ENCODE data around the gene PCSK5.

PCSK5 gene

GRCh38 chr9:75983319-75984045 is 93.0 kb downstream of the PCSK5 start:
- Histone ChIP-seq H3K4me3 (ENCODE audit: low read length) (no peak overlapping the region), H3K4me1 (ENCODE audit: control insufficient read depth, insufficient read depth, low read length) (no peaks in the 10 kb centered on the region), H3K9me3 (ENCODE audit: control insufficient read depth, insufficient read depth, low read length) (no peaks in the 10 kb centered on the region), H3K27ac (ENCODE audit: low read length) (no peak overlapping the region), H3K36me3 (ENCODE audit: control insufficient read depth, insufficient read depth, low read length) (no peaks in the 10 kb centered on the region), H3K27me3 (ENCODE audit: control insufficient read depth, insufficient read depth, low read length) (no peaks in the 10 kb centered on the region)
- DNase-seq (ENCODE audit: low read depth, low spot score): no peak
- no CpG with 5 or more reads among the region's 4 CpGs for WGBS (ENCODE audit: insufficient coverage, insufficient read length)

GRCh38 chr9:75985515-75985914 is 95.0 kb downstream of the PCSK5 start:
- Histone ChIP-seq H3K4me3 (ENCODE audit: low read length) (no peak overlapping the region), H3K4me1 (ENCODE audit: control insufficient read depth, insufficient read depth, low read length) (no peaks in the 10 kb centered on the region), H3K27me3 (ENCODE audit: control insufficient read depth, insufficient read depth, low read length) (no peaks in the 10 kb centered on the region), H3K36me3 (ENCODE audit: control insufficient read depth, insufficient read depth, low read length) (no peaks in the 10 kb centered on the region), H3K9me3 (ENCODE audit: control insufficient read depth, insufficient read depth, low read length) (no peaks in the 10 kb centered on the region), H3K27ac (ENCODE audit: low read length) (no peak overlapping the region)
- WGBS (ENCODE audit: insufficient coverage, insufficient read length): no CpG with 5 or more reads among the region's 3 CpGs
- DNase-seq (ENCODE audit: low read depth, low spot score): no peak

- H3K27ac ChIP-seq (ENCODE audit: low read length): no peak overlapping the region
- H3K4me1 ChIP-seq (ENCODE audit: control insufficient read depth, insufficient read depth, low read length): no peaks in the 10 kb centered on the region
- DNase-seq (ENCODE audit: low read depth, low spot score): no peak
- no peaks in the 10 kb centered on the region for H3K36me3 ChIP-seq (ENCODE audit: control insufficient read depth, insufficient read depth, low read length)
- WGBS (ENCODE audit: insufficient coverage, insufficient read length): no CpG with 5 or more reads among the region's 2 CpGs
- no peak overlapping the region for H3K4me3 ChIP-seq (ENCODE audit: low read length)
- no peaks in the 10 kb centered on the region for H3K27me3 ChIP-seq (ENCODE audit: control insufficient read depth, insufficient read depth, low read length)
- H3K9me3 ChIP-seq (ENCODE audit: control insufficient read depth, insufficient read depth, low read length): no peaks in the 10 kb centered on the region
Observed at GRCh38 chr9:75988663-75989062, 98.2 kb downstream of the PCSK5 start.

- WGBS (ENCODE audit: insufficient coverage, insufficient read length): no CpG with 5 or more reads among the region's 5 CpGs
- no peak overlapping the region for H3K27ac ChIP-seq (ENCODE audit: low read length)
- H3K4me1 ChIP-seq (ENCODE audit: control insufficient read depth, insufficient read depth, low read length): no peaks in the 10 kb centered on the region
- no peaks in the 10 kb centered on the region for H3K27me3 ChIP-seq (ENCODE audit: control insufficient read depth, insufficient read depth, low read length)
- H3K9me3 ChIP-seq (ENCODE audit: control insufficient read depth, insufficient read depth, low read length): no peaks in the 10 kb centered on the region
- no peak overlapping the region for H3K4me3 ChIP-seq (ENCODE audit: low read length)
- H3K36me3 ChIP-seq (ENCODE audit: control insufficient read depth, insufficient read depth, low read length): no peaks in the 10 kb centered on the region
- DNase-seq (ENCODE audit: low read depth, low spot score): no peak
Observed at GRCh38 chr9:75990156-75990555, 99.7 kb downstream of the PCSK5 start.

GRCh38 chr9:75990576-75991304 is 100.3 kb downstream of the PCSK5 start:
- Histone ChIP-seq H3K4me3 (ENCODE audit: low read length) (no peak overlapping the region), H3K4me1 (ENCODE audit: control insufficient read depth, insufficient read depth, low read length) (no peaks in the 10 kb centered on the region), H3K36me3 (ENCODE audit: control insufficient read depth, insufficient read depth, low read length) (no peaks in the 10 kb centered on the region), H3K27me3 (ENCODE audit: control insufficient read depth, insufficient read depth, low read length) (no peaks in the 10 kb centered on the region), H3K27ac (ENCODE audit: low read length) (no peak overlapping the region), H3K9me3 (ENCODE audit: control insufficient read depth, insufficient read depth, low read length) (no peaks in the 10 kb centered on the region)
- no CpG with 5 or more reads among the region's 6 CpGs for WGBS (ENCODE audit: insufficient coverage, insufficient read length)
- no peak for DNase-seq (ENCODE audit: low read depth, low spot score)

- no peak for DNase-seq (ENCODE audit: low read depth, low spot score)
- Histone ChIP-seq H3K4me3 (ENCODE audit: low read length) (no peak overlapping the region), H3K27me3 (ENCODE audit: control insufficient read depth, insufficient read depth, low read length) (no peaks in the 10 kb centered on the region), H3K9me3 (ENCODE audit: control insufficient read depth, insufficient read depth, low read length) (no peaks in the 10 kb centered on the region), H3K27ac (ENCODE audit: low read length) (no peak overlapping the region), H3K4me1 (ENCODE audit: control insufficient read depth, insufficient read depth, low read length) (no peaks in the 10 kb centered on the region), H3K36me3 (ENCODE audit: control insufficient read depth, insufficient read depth, low read length) (no peaks in the 10 kb centered on the region)
- WGBS (ENCODE audit: insufficient coverage, insufficient read length): no CpG with 5 or more reads among the region's 8 CpGs
Observed at GRCh38 chr9:75992482-75993206, 102.2 kb downstream of the PCSK5 start.

- H3K27ac ChIP-seq (ENCODE audit: low read length): no peak overlapping the region
- H3K9me3 ChIP-seq (ENCODE audit: control insufficient read depth, insufficient read depth, low read length): no peaks in the 10 kb centered on the region
- no peak for DNase-seq (ENCODE audit: low read depth, low spot score)
- WGBS (ENCODE audit: insufficient coverage, insufficient read length): no CpG with 5 or more reads among the region's 3 CpGs
- H3K4me3 ChIP-seq (ENCODE audit: low read length): no peak overlapping the region
- H3K36me3 ChIP-seq (ENCODE audit: control insufficient read depth, insufficient read depth, low read length): no peaks in the 10 kb centered on the region
- no peaks in the 10 kb centered on the region for H3K27me3 ChIP-seq (ENCODE audit: control insufficient read depth, insufficient read depth, low read length)
- H3K4me1 ChIP-seq (ENCODE audit: control insufficient read depth, insufficient read depth, low read length): no peaks in the 10 kb centered on the region
Observed at GRCh38 chr9:75993434-75993833, 103.0 kb downstream of the PCSK5 start.

GRCh38 chr9:75995066-75995465 is 104.6 kb downstream of the PCSK5 start:
- H3K27me3 ChIP-seq (ENCODE audit: control insufficient read depth, insufficient read depth, low read length): no peaks in the 10 kb centered on the region
- H3K9me3 ChIP-seq (ENCODE audit: control insufficient read depth, insufficient read depth, low read length): no peaks in the 10 kb centered on the region
- H3K4me1 ChIP-seq (ENCODE audit: control insufficient read depth, insufficient read depth, low read length): no peaks in the 10 kb centered on the region
- H3K4me3 ChIP-seq (ENCODE audit: low read length): no peak overlapping the region
- H3K36me3 ChIP-seq (ENCODE audit: control insufficient read depth, insufficient read depth, low read length): no peaks in the 10 kb centered on the region
- DNase-seq (ENCODE audit: low read depth, low spot score): no peak
- H3K27ac ChIP-seq (ENCODE audit: low read length): no peak overlapping the region

GRCh38 chr9:75996726-75997125 is 106.3 kb downstream of the PCSK5 start:
- Histone ChIP-seq H3K4me3 (ENCODE audit: low read length) (no peak overlapping the region), H3K4me1 (ENCODE audit: control insufficient read depth, insufficient read depth, low read length) (no peaks in the 10 kb centered on the region), H3K27ac (ENCODE audit: low read length) (no peak overlapping the region), H3K27me3 (ENCODE audit: control insufficient read depth, insufficient read depth, low read length) (no peaks in the 10 kb centered on the region), H3K9me3 (ENCODE audit: control insufficient read depth, insufficient read depth, low read length) (no peaks in the 10 kb centered on the region), H3K36me3 (ENCODE audit: control insufficient read depth, insufficient read depth, low read length) (no peaks in the 10 kb centered on the region)
- no peak for DNase-seq (ENCODE audit: low read depth, low spot score)

GRCh38 chr9:75997206-75997605 is 106.7 kb downstream of the PCSK5 start:
- no peak for DNase-seq (ENCODE audit: low read depth, low spot score)
- WGBS (ENCODE audit: insufficient coverage, insufficient read length): no CpG with 5 or more reads among the region's 1 CpG
- Histone ChIP-seq H3K27me3 (ENCODE audit: control insufficient read depth, insufficient read depth, low read length) (no peaks in the 10 kb centered on the region), H3K4me1 (ENCODE audit: control insufficient read depth, insufficient read depth, low read length) (no peaks in the 10 kb centered on the region), H3K27ac (ENCODE audit: low read length) (no peak overlapping the region), H3K9me3 (ENCODE audit: control insufficient read depth, insufficient read depth, low read length) (no peaks in the 10 kb centered on the region), H3K36me3 (ENCODE audit: control insufficient read depth, insufficient read depth, low read length) (no peaks in the 10 kb centered on the region), H3K4me3 (ENCODE audit: low read length) (no peak overlapping the region)

Measured in iPS DF 6.9 (cell line).